ENCODE measurements around the gene UACA. TPM values are rescaled to one million over a fixed set of nuclear protein-coding genes. Genes with fewer than 3 reads are reported as not detected.

The UACA gene
- total RNA-seq, 4 donors from 2014 or later: 36.1 to 158 (median 47.3) TPM

- ATAC-seq (ENCODE audit: low FRiP score) (no peak), DNase-seq (ENCODE audit: low spot score) (no peak)
- no peak for TF ChIP-seq CTCF (IDR thresholded peaks at IDR 0.05)
Measured at GRCh38 chr15:70720228-70721016, 42.9 kb downstream of the UACA start.

GRCh38 chr15:70717237-70717793 lies 46.0 kb downstream of the UACA start:
- ATAC-seq (ENCODE audit: low FRiP score) (no peak), DNase-seq (ENCODE audit: low spot score) (no peak)
- no peak for TF ChIP-seq CTCF (IDR thresholded peaks at IDR 0.05)

- ATAC-seq (ENCODE audit: low FRiP score) (no peak), DNase-seq (ENCODE audit: low spot score) (no peak)
- no peak for TF ChIP-seq CTCF (IDR thresholded peaks at IDR 0.05)
Measured at GRCh38 chr15:70715840-70716485, 47.4 kb downstream of the UACA start.

GRCh38 chr15:70714565-70714964 lies 48.8 kb downstream of the UACA start:
- no peak for ATAC-seq (ENCODE audit: low FRiP score)
- DNase-seq (ENCODE audit: low spot score): no peak
- no peak for TF ChIP-seq CTCF (IDR thresholded peaks at IDR 0.05)

- ATAC-seq (ENCODE audit: low FRiP score): peak; percentile 85
- no peak for DNase-seq (ENCODE audit: low spot score)
Measured at GRCh38 chr15:70714015-70714414, 49.3 kb downstream of the UACA start.

GRCh38 chr15:70712271-70712670 lies 51.1 kb downstream of the UACA start:
- DNase-seq (ENCODE audit: low spot score): no peak
- TF ChIP-seq CTCF (IDR thresholded peaks at IDR 0.05): no peak
- no peak for ATAC-seq (ENCODE audit: low FRiP score)

More at GRCh38 chr15:70714015-70714414, 49.3 kb downstream of the UACA start:
- no peak for TF ChIP-seq CTCF (IDR thresholded peaks at IDR 0.05)
